HL-60 (cell line): ENCODE measurements around the gene DKKL1.

Experiments used
- DNase-seq, 2 experiments: peaks; one replicate each; pipeline ENCODE4 v3.0.0-alpha.2; 2010 to 2020; ENCODE audit warnings: low read depth in 1 of 2, low spot score in 1 of 2
- H3K27ac ChIP-seq: fragments of 250-450 bp; sonication (Bioruptor Pico); replicated peaks from 2 replicates; pipeline ENCODE4 v1.5.1; 2020; ENCODE audit warnings: mild to moderate bottlenecking, moderate library complexity
- H3K27me3 ChIP-seq: fragments of 250-450 bp; sonication (Bioruptor Pico); 2 replicates; pipeline ENCODE4 v1.5.1; 2021; ENCODE audit warnings: mild to moderate bottlenecking, moderate library complexity; ENCODE audit not compliant: insufficient read depth, poor library complexity, severe bottlenecking
- H3K4me3 ChIP-seq: replicated peaks from 2 replicates; pipeline ENCODE4 v1.5.1; 2011; ENCODE audit warnings: mild to moderate bottlenecking, control low read depth, low read length; ENCODE audit not compliant: insufficient read depth
- CTCF ChIP-seq: IDR thresholded peaks from one replicate; pipeline ENCODE4 v1.5.1; 2011; ENCODE audit warnings: low read length, control low read depth, inconsistent platforms; ENCODE audit not compliant: insufficient read depth
- GABPA ChIP-seq: IDR thresholded peaks from 2 replicates; pipeline ENCODE4 v1.6.1; 2012; ENCODE audit warnings: low read depth
- POLR2AphosphoS5 ChIP-seq: IDR thresholded peaks from 2 replicates; pipeline ENCODE4 v1.6.1; 2012; ENCODE audit warnings: low read depth
- REST ChIP-seq: IDR thresholded peaks from 2 replicates; pipeline ENCODE4 v1.6.1; 2012; ENCODE audit warnings: low read depth; ENCODE audit not compliant: insufficient replicate concordance
- SPI1 ChIP-seq: IDR thresholded peaks from 2 replicates; pipeline ENCODE4 v1.6.1; 2012; ENCODE audit warnings: low read depth, mild to moderate bottlenecking, borderline replicate concordance

The DKKL1 gene

GRCh38 chr19:49414256-49414655, 50.6 kb downstream of the DKKL1 start:
- Histone ChIP-seq H3K27ac (no peak overlapping the region), H3K27me3 (no peaks in the 10 kb centered on the region), H3K4me3 (no peak overlapping the region)
- TF ChIP-seq POLR2AphosphoS5 (no peak), GABPA (no peak), REST (no peak), SPI1 (no peak), CTCF (no peak)
- no peak for DNase-seq

- H3K27ac ChIP-seq, result peak overlapping the region; percentile 71
Observed at GRCh38 chr19:49415102-49415809, 51.6 kb downstream of the DKKL1 start.

GRCh38 chr19:49415810-49416200, 52.1 kb downstream of the DKKL1 start:
- Histone ChIP-seq H3K27ac (peak overlapping the region; percentile 71), H3K27me3 (peaks cover 8% of the 10 kb centered on the region), H3K4me3 (no peak overlapping the region)
- no peak for TF ChIP-seq SPI1
- no peak for TF ChIP-seq POLR2AphosphoS5
- TF ChIP-seq REST, result no peak
- no peak for TF ChIP-seq GABPA
- no peak for TF ChIP-seq CTCF
- no peak for DNase-seq

More at GRCh38 chr19:49415102-49415809, 51.6 kb downstream of the DKKL1 start:
- no peak overlapping the region for H3K4me3 ChIP-seq
- peak in 1 of 2 experiments; percentile 84 for DNase-seq
- peaks cover 3% of the 10 kb centered on the region for H3K27me3 ChIP-seq
- TF ChIP-seq GABPA (no peak), POLR2AphosphoS5 (peak; percentile 70), SPI1 (peak; percentile 41; the same call in 1 of the 2 replicates)

GRCh38 chr19:49417088-49417487, 53.4 kb downstream of the DKKL1 start:
- peak overlapping the region; percentile 56 for H3K27ac ChIP-seq
- DNase-seq, result no peak
- TF ChIP-seq SPI1, result no peak
- peaks cover 20% of the 10 kb centered on the region for H3K27me3 ChIP-seq
- no peak overlapping the region for H3K4me3 ChIP-seq

- H3K4me3 ChIP-seq, result no peak overlapping the region
- no peak for DNase-seq
- H3K27ac ChIP-seq, result no peak overlapping the region
- TF ChIP-seq GABPA (no peak), CTCF (no peak), REST (no peak), POLR2AphosphoS5 (no peak), SPI1 (no peak)
- peaks cover 34% of the 10 kb centered on the region for H3K27me3 ChIP-seq
Observed at GRCh38 chr19:49418511-49418910, 54.8 kb downstream of the DKKL1 start.
